ENCODE results near the gene MDC1. TPM values are rescaled to one million over a fixed set of nuclear protein-coding genes. Genes with fewer than 3 reads are reported as not detected.
"Not testable (repeated sequence)": the region's sequence is repeated elsewhere in the genome, so short reads cannot be mapped to it uniquely, and the experiment has no call there.

MDC1 gene
- total RNA-seq, 1 donor from 2014 or later, result 9.3 TPM

GRCh38 chr6:30679765-30680535, 37.1 kb downstream of the MDC1 start:
- DNase-seq, result no peak

- DNase-seq, result peak; percentile 32
Measured at GRCh38 chr6:30678964-30679726, 37.9 kb downstream of the MDC1 start.

- no peak for DNase-seq
Measured at GRCh38 chr6:30676660-30677285, 40.3 kb downstream of the MDC1 start.

GRCh38 chr6:30672445-30673253, 44.4 kb downstream of the MDC1 start, which contains the start of gene DHX16:
Gene DHX16 (minus strand): TSS chr6:30673006. CDS start chr6:30672841, 165 bp downstream.
- peak; percentile 95 for DNase-seq

- DNase-seq, result no peak
Measured at GRCh38 chr6:30670760-30671527, 46.1 kb downstream of the MDC1 start.

- not testable (repeated sequence) for DNase-seq
Measured at GRCh38 chr6:30666300-30666699, 50.8 kb downstream of the MDC1 start.

GRCh38 chr6:30664994-30665767, 51.9 kb downstream of the MDC1 start:
- DNase-seq, result no peak

GRCh38 chr6:30657922-30658321, 59.2 kb downstream of the MDC1 start:
- DNase-seq, result not testable (repeated sequence)

- no peak for DNase-seq
Measured at GRCh38 chr6:30657454-30657853, 59.6 kb downstream of the MDC1 start.

GRCh38 chr6:30656513-30656912, 60.6 kb downstream of the MDC1 start:
- DNase-seq, result no peak

- DNase-seq, result no peak
Measured at GRCh38 chr6:30655743-30656094, 61.4 kb downstream of the MDC1 start.

- no peak for DNase-seq
Measured at GRCh38 chr6:30654798-30655742, 62.0 kb downstream of the MDC1 start.

GRCh38 chr6:30651143-30651542, 65.9 kb downstream of the MDC1 start:
- no peak for DNase-seq

Small RNAs within 50 kb of the gene (small RNA-seq; reads per million reads assigned to genes)
- gene RF00019 (ENCODE audit: low replicate concordance) (not detected), gene RN7SL353P (ENCODE audit: low replicate concordance) (not detected)

Other genes starting within 250 kb of the MDC1 start
- gene HLA-E, start 227.8 kb downstream of the MDC1 start, total RNA-seq, result 115 TPM
- 35.8 TPM for gene GNL1, start 160.8 kb downstream of the MDC1 start, total RNA-seq
- gene PRR3, start 160.0 kb downstream of the MDC1 start, total RNA-seq, result 6.6 TPM
- gene ABCF1, start 145.8 kb downstream of the MDC1 start, total RNA-seq, result 27.4 TPM
- gene PPP1R10, start 100.0 kb downstream of the MDC1 start, total RNA-seq, result 15.2 TPM
- gene MRPS18B, start 99.4 kb downstream of the MDC1 start, total RNA-seq, result 41.3 TPM
- 7.8 TPM for gene ATAT1, start 90.4 kb downstream of the MDC1 start, total RNA-seq
- gene C6orf136, start 70.1 kb downstream of the MDC1 start, total RNA-seq, result 5.2 TPM
- gene DHX16, start 44.3 kb downstream of the MDC1 start, total RNA-seq, result 17.9 TPM
- gene PPP1R18, start 30.6 kb downstream of the MDC1 start, total RNA-seq, result 22.2 TPM
- 3.6 TPM for gene NRM, start 26.3 kb downstream of the MDC1 start, total RNA-seq
- gene TUBB, start 3.1 kb upstream of the MDC1 start, total RNA-seq, result 296 TPM
- 32.6 TPM for gene FLOT1, start 25.4 kb upstream of the MDC1 start, total RNA-seq
- gene IER3, start 27.3 kb upstream of the MDC1 start, total RNA-seq, result 33.0 TPM
- 59.3 TPM for gene DDR1, start 167.2 kb upstream of the MDC1 start, total RNA-seq
- gene GTF2H4, start 190.9 kb upstream of the MDC1 start, total RNA-seq, result 14.3 TPM
- 11.8 TPM for gene VARS2, start 197.0 kb upstream of the MDC1 start, total RNA-seq
- gene SFTA2, start 214.9 kb upstream of the MDC1 start, total RNA-seq, result not detected
- not detected for gene MUCL3, start 223.7 kb upstream of the MDC1 start, total RNA-seq